NT2/D1 (cell line): ENCODE data around the gene SGMS2.

Source experiments
- DNase-seq: peaks from one replicate; pipeline ENCODE4 v3.0.0-alpha.2; 2011; ENCODE audit warnings: low read depth, low spot score
- H3K27me3 ChIP-seq: 2 replicates; pipeline ENCODE4 v1.6.0; 2011; ENCODE audit warnings: mild to moderate bottlenecking; ENCODE audit not compliant: insufficient read length, insufficient read depth
- H3K36me3 ChIP-seq: 2 replicates; pipeline ENCODE4 v1.6.1; 2011; ENCODE audit warnings: mild to moderate bottlenecking, low read length, mixed read lengths; ENCODE audit not compliant: insufficient read depth, insufficient read length
- H3K4me1 ChIP-seq: 2 replicates; pipeline ENCODE4 v1.5.1; 2011; ENCODE audit not compliant: insufficient read depth, insufficient read length
- H3K4me3 ChIP-seq: 2 replicates; pipeline ENCODE4 v1.5.1; 2011; ENCODE audit warnings: low read depth; ENCODE audit not compliant: insufficient read length
- H3K9ac ChIP-seq: 2 replicates; pipeline ENCODE4 v1.6.0; 2011; ENCODE audit warnings: low read depth; ENCODE audit not compliant: insufficient read length
- H3K9me3 ChIP-seq: 2 replicates; pipeline ENCODE4 v1.5.1; 2011; ENCODE audit warnings: mild to moderate bottlenecking, low read length; ENCODE audit not compliant: insufficient read depth
- SUZ12 ChIP-seq: IDR thresholded peaks from 2 replicates; pipeline ENCODE4 v1.6.1; 2011; ENCODE audit not compliant: insufficient read length, insufficient read depth; ENCODE audit errors: extremely low read depth
- YY1 ChIP-seq: IDR thresholded peaks from 2 replicates; pipeline ENCODE4 v1.6.1; 2011; ENCODE audit not compliant: insufficient read length, insufficient read depth
- ZNF274 ChIP-seq: IDR thresholded peaks from 2 replicates; pipeline ENCODE4 v1.6.1; 2011; ENCODE audit warnings: mild to moderate bottlenecking, low read depth, low read length

SGMS2 gene

GRCh38 chr4:107870916-107871786 lies 46.4 kb downstream of the SGMS2 start:
- no peak for DNase-seq

GRCh38 chr4:107874024-107874423 lies 49.3 kb downstream of the SGMS2 start:
- no peaks in the 10 kb centered on the region for H3K36me3 ChIP-seq
- no peak overlapping the region for H3K4me3 ChIP-seq
- no peaks in the 10 kb centered on the region for H3K4me1 ChIP-seq
- no peak overlapping the region for H3K9ac ChIP-seq
- no peaks in the 10 kb centered on the region for H3K27me3 ChIP-seq
- H3K9me3 ChIP-seq: no peaks in the 10 kb centered on the region
- DNase-seq: no peak
- TF ChIP-seq YY1 (no peak), ZNF274 (no peak), SUZ12 (no peak)

More at GRCh38 chr4:107870916-107871786, 46.4 kb downstream of the SGMS2 start:
- Histone ChIP-seq H3K9ac (no peak overlapping the region), H3K36me3 (no peaks in the 10 kb centered on the region), H3K4me3 (no peak overlapping the region), H3K9me3 (no peaks in the 10 kb centered on the region), H3K27me3 (no peaks in the 10 kb centered on the region), H3K4me1 (no peaks in the 10 kb centered on the region)
- TF ChIP-seq SUZ12 (no peak), ZNF274 (no peak), YY1 (no peak)

GRCh38 chr4:107876099-107876498 lies 51.4 kb downstream of the SGMS2 start:
- H3K9me3 ChIP-seq: no peaks in the 10 kb centered on the region
- no peaks in the 10 kb centered on the region for H3K36me3 ChIP-seq
- H3K27me3 ChIP-seq: no peaks in the 10 kb centered on the region
- no peak overlapping the region for H3K4me3 ChIP-seq
- no peak for TF ChIP-seq ZNF274
- DNase-seq: no peak
- no peak overlapping the region for H3K9ac ChIP-seq
- H3K4me1 ChIP-seq: no peaks in the 10 kb centered on the region

- H3K9me3 ChIP-seq: no peaks in the 10 kb centered on the region
- H3K27me3 ChIP-seq: no peaks in the 10 kb centered on the region
- no peak for TF ChIP-seq YY1
- no peak for TF ChIP-seq ZNF274
- no peak for TF ChIP-seq SUZ12
- H3K4me1 ChIP-seq: no peaks in the 10 kb centered on the region
- no peak overlapping the region for H3K4me3 ChIP-seq
- no peak overlapping the region for H3K9ac ChIP-seq
- no peak for DNase-seq
- no peaks in the 10 kb centered on the region for H3K36me3 ChIP-seq
These were observed 52.6 kb downstream of the SGMS2 start for GRCh38 chr4:107877361-107877760.

DNA sequence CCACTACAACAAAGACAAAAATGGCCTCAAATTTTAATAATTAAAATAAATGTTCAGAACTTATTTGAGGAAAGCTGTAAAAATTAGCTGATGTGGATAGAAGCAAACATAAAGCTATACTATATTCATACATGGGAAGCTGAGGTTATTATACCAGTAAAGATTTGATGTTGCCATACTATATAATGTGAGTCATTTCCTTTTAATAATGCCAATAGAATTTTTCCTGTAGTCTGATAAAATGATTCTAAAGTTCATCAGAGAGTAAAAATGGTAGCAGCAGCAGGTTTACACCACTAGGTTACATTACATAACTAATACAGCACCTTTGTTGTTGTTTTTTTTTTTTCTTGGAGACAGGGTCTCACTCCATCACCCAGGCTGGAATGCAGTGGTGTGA lies 61.1 kb downstream of the SGMS2 start:
- H3K27me3 ChIP-seq: no peaks in the 10 kb centered on the region
- no peak overlapping the region for H3K4me3 ChIP-seq
- H3K4me1 ChIP-seq: no peaks in the 10 kb centered on the region
- DNase-seq: no peak
- no peak for TF ChIP-seq ZNF274
- no peak for TF ChIP-seq SUZ12
- TF ChIP-seq YY1: no peak
- H3K9me3 ChIP-seq: peaks cover 58% of the 10 kb centered on the region
- no peaks in the 10 kb centered on the region for H3K36me3 ChIP-seq
- H3K9ac ChIP-seq: no peak overlapping the region

GRCh38 chr4:107888237-107888636 lies 63.5 kb downstream of the SGMS2 start:
- H3K36me3 ChIP-seq: no peaks in the 10 kb centered on the region
- no peaks in the 10 kb centered on the region for H3K27me3 ChIP-seq
- no peak overlapping the region for H3K9ac ChIP-seq
- no peak for DNase-seq
- H3K4me3 ChIP-seq: no peak overlapping the region
- peaks cover 70% of the 10 kb centered on the region for H3K9me3 ChIP-seq
- no peaks in the 10 kb centered on the region for H3K4me1 ChIP-seq
- TF ChIP-seq SUZ12 (no peak), ZNF274 (no peak), YY1 (no peak)

- Histone ChIP-seq H3K9me3 (peaks cover 61% of the 10 kb centered on the region), H3K27me3 (no peaks in the 10 kb centered on the region), H3K4me1 (no peaks in the 10 kb centered on the region), H3K9ac (no peak overlapping the region), H3K36me3 (no peaks in the 10 kb centered on the region), H3K4me3 (no peak overlapping the region)
- DNase-seq: peak; percentile 61
- TF ChIP-seq ZNF274 (no peak), SUZ12 (no peak), YY1 (no peak)
These were observed 66.0 kb downstream of the SGMS2 start for GRCh38 chr4:107890779-107891178.

- no peaks in the 10 kb centered on the region for H3K36me3 ChIP-seq
- H3K9ac ChIP-seq: no peak overlapping the region
- peaks cover 58% of the 10 kb centered on the region for H3K9me3 ChIP-seq
- TF ChIP-seq ZNF274 (no peak), YY1 (no peak)
- H3K4me1 ChIP-seq: no peaks in the 10 kb centered on the region
- DNase-seq: no peak
- no peaks in the 10 kb centered on the region for H3K27me3 ChIP-seq
- H3K4me3 ChIP-seq: no peak overlapping the region
These were observed 66.6 kb downstream of the SGMS2 start for GRCh38 chr4:107891299-107891698.
